HepG2 (cell line): ENCODE data around the gene YPEL3. TPM values are rescaled to one million over a fixed set of nuclear protein-coding genes. Genes with fewer than 3 reads are reported as not detected.

ENCODE experiments used
- ARNT2 ChIP-seq: sonication (generic); formaldehyde crosslinking; IDR thresholded peaks from 2 replicates; pipeline ENCODE4 v1.8.0; 2022; ENCODE audit warnings: mild to moderate bottlenecking, low read depth, missing genetic modification reagents, moderate library complexity
- KMT2B ChIP-seq: IDR thresholded peaks from 2 replicates; pipeline ENCODE4 v1.6.1; 2016; ENCODE audit warnings: missing genetic modification reagents, missing compliant biosample characterization
- RERE ChIP-seq: IDR thresholded peaks from 2 replicates; pipeline ENCODE4 v1.6.1; 2016; ENCODE audit warnings: low read depth, missing genetic modification reagents, missing compliant biosample characterization
- SIX4 ChIP-seq: sonication (generic); formaldehyde crosslinking; IDR thresholded peaks from 2 replicates; pipeline ENCODE4 v1.4.0; 2020; ENCODE audit warnings: missing genetic modification reagents
- ZKSCAN8 ChIP-seq: IDR thresholded peaks from 2 replicates; pipeline ENCODE4 v1.6.1; 2016; ENCODE audit warnings: borderline replicate concordance, missing genetic modification reagents, missing compliant biosample characterization
- ZNF512B ChIP-seq: sonication (generic); formaldehyde crosslinking; IDR thresholded peaks from 2 replicates; pipeline ENCODE4 v1.5.1; 2020; ENCODE audit warnings: missing genetic modification reagents, mild to moderate bottlenecking, borderline replicate concordance
- ZNF609 ChIP-seq: sonication (generic); formaldehyde crosslinking; IDR thresholded peaks from 2 replicates; pipeline ENCODE4 v1.4.0; 2020; ENCODE audit warnings: mild to moderate bottlenecking, missing genetic modification reagents, borderline replicate concordance
- ZNF660 ChIP-seq: sonication (generic); formaldehyde crosslinking; IDR thresholded peaks from 2 replicates; pipeline ENCODE4 v1.5.1; 2020; ENCODE audit warnings: mild to moderate bottlenecking, low read depth, missing genetic modification reagents, borderline replicate concordance
- ZNF678 ChIP-seq: sonication (generic); formaldehyde crosslinking; IDR thresholded peaks from 2 replicates; pipeline ENCODE4 v1.4.0; 2020; ENCODE audit warnings: mild to moderate bottlenecking, missing genetic modification reagents
- ZNF749 ChIP-seq: sonication (generic); formaldehyde crosslinking; IDR thresholded peaks from 2 replicates; pipeline ENCODE4 v1.8.0; 2022; ENCODE audit warnings: mild to moderate bottlenecking, missing genetic modification reagents, moderate library complexity, borderline replicate concordance
- ZNF782 ChIP-seq: sonication (generic); formaldehyde crosslinking; IDR thresholded peaks from 2 replicates; pipeline ENCODE4 v1.4.0; 2020; ENCODE audit warnings: missing genetic modification reagents, mild to moderate bottlenecking, borderline replicate concordance
- polyA plus RNA-seq, 8 experiments: library from polyadenylated mRNA; depleted of rRNA in 3 of 8; stranded (reverse) in 7 of 8; unstranded in 1 of 8; fragments of >200 nt; fragmentation: Illumina TruSeq in 4 of 8; extraction: Trizol in 4 of 8; gene quantifications; 2 replicates each; pipeline versions ENCODE4 v1.2.1 to v1.2.3, GENCODE V29; 2011 to 2016; ENCODE audit warnings: low read depth in 4 of 8, missing spikeins in 1 of 8, mixed read lengths in 1 of 8; ENCODE audit not compliant: insufficient read depth in 1 of 8
- total RNA-seq, 5 experiments: library from RNA; depleted of rRNA; stranded (reverse); fragments of >200 nt; fragmentation: Illumina TruSeq; extraction: Trizol; gene quantifications; 2 replicates each; pipeline ENCODE4 v1.2.3, GENCODE V29; 2016; ENCODE audit warnings: low read depth in 1 of 5
- TF ChIP-seq, protein P1 (sequence below): sonication (generic); formaldehyde crosslinking; IDR thresholded peaks from 2 replicates; pipeline ENCODE4 v1.5.1; 2020; ENCODE audit warnings: mild to moderate bottlenecking, missing genetic modification reagents, borderline replicate concordance

The YPEL3 gene
- total and polyA plus RNA-seq, 2 of the 13 experiments (the other 11 are each of a cell fraction or from before 2014, with no cell fraction given): 5.4 to 47.0 TPM

DNA sequence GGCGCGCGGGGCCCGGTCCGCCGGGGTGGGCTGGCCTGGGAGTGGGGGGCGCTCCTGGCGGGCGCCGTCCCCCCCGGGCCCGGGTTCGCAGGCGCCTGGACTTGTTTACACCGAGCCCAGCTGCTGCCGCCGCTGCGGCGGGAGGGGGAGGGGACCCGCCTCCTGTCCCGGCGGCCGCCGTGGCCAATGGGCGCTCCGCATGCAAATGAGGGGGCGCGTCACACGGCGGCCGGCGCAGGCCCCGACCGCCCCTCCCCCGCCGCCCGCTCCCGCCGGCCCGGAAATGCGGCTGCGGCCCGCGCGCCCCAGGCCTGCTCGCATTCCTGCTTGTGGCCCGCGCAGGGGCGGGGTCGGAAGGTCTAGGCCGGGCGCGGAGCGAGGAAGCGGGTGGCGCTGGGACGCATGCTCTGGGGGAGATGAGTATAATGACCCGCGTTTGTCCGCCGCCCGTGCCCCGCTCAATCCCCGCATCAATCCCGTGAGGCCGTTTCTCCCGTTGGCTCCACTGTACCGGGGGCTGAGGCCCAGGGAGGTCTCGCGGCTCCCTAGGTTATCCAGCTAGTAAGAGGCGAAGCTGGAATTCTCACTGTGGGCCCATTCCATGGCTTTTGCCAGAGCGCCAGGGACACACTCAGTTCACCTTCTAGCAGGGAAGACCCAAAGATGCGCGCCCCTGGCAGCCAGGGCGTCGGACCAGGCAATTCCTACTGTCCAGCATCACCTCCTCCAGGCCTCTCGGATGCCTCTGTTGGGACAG is at the start of gene YPEL3 (continued):
- peak; percentile 75; the same call in 1 of the 2 replicates for TF ChIP-seq ZNF782
- TF ChIP-seq SIX4 (CRISPR knock-in tag): peak; percentile 64; the same call in 1 of the 2 replicates
- no peak for TF ChIP-seq ZNF660
- TF ChIP-seq ZNF609 (CRISPR knock-in tag): 0 out of 2 replicates have a peak, but pooled peaks have one; percentile 53
- TF ChIP-seq, protein P1, sequence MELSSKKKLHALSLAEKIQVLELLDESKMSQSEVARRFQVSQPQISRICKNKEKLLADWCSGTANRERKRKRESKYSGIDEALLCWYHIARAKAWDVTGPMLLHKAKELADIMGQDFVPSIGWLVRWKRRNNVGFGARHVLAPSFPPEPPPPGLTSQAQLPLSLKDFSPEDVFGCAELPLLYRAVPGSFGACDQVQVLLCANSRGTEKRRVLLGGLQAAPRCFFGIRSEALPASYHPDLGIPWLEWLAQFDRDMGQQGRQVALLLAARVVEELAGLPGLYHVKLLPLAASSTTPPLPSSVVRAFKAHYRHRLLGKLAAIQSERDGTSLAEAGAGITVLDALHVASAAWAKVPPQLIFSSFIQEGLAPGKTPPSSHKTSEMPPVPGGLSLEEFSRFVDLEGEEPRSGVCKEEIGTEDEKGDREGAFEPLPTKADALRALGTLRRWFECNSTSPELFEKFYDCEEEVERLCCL: no peak
- peak; percentile 44; the same call in 1 of the 2 replicates for TF ChIP-seq KMT2B (CRISPR knock-in tag)
- peak; percentile 90 for TF ChIP-seq ARNT2 (CRISPR knock-in tag)
- TF ChIP-seq ZNF749 (CRISPR knock-in tag): no peak
- TF ChIP-seq RERE (CRISPR knock-in tag): no peak
- TF ChIP-seq ZNF512B (CRISPR knock-in tag): no peak; the same call in 1 of the 2 replicates
- TF ChIP-seq ZNF678 (CRISPR knock-in tag): 0 out of 2 replicates have a peak, but pooled peaks have one; percentile 32
- 0 out of 2 replicates have a peak, but pooled peaks have one; percentile 17 for TF ChIP-seq ZKSCAN8 (CRISPR knock-in tag)
